Measurements from ENCODE around the gene NUDT2.
"Not testable (repeated sequence)": the region's sequence is repeated elsewhere in the genome, so short reads cannot be mapped to it uniquely, and the experiment has no call there.

The NUDT2 gene

DNA sequence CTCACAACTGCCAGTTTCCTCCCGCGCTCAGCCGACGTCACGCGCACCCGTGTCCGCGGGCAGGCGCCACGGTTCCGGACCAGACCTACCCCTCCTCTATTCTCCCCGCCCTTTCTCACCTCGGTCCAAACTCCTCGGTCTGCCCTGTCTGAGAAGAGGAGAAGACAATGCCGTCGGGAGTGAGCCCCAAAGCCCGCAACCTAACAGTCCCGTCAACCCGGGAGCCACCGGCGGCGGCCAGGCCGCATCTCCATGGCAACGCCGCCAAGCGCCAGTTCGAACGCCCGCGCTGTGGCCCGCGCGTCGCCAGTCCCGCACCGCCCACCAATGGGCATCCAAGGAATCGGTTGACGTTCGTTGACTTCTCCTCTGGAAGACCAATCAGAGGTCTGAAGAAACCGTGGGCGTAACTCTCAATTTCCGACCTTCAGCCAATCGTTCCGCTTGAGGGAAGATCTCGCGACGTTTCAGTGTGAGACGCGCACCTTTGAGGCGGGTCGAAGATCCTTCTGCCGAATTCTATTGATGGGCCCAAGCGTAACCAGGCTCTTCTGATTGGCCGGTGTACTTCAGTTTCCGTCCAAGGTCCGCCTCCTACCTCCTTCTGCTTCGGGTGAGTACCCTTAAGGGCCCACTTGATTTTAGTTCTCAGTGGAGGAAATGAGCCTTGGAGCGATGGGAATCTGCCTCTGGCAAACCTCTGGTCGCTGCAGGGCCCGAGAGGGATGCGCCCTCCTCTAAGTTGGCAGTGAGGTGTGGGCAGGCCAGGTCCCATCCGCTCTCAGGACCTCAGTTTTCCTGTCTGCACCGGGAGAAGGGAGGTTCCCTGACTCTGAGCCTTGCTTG lies at the start of gene NUDT2, which contains the start of gene KIF24:
NUDT2 (plus strand) TSS at position 583 of the 846 bp plus-strand sequence. CDS start 9,471 bp downstream, outside the sequence.
KIF24 (minus strand) TSS at position 282 of the 846 bp plus-strand sequence. CDS start 17,922 bp downstream, outside the sequence.
- DNase-seq (ENCODE audit: low read depth, low spot score) = peak; percentile 94

DNA sequence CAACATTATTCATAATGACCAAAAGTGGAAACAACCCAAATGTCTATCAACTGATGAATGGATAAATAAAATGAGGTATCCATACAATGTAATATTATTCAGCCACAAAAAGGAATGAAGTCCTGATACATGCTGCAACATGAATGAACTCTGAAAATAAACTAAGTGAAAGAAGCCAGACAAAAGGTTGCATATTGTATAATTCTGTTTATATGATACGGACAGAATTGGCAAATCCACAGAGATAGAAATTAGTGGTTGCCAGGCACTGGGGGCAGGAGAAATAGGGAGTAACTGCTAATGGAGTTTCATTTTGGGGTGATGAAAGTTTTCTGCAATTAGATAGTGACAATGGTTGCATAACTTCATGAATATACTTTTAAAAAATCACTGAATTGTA lies 47.3 kb upstream of the NUDT2 start:
- DNase-seq (ENCODE audit: low read depth, low spot score) = no peak

DNA sequence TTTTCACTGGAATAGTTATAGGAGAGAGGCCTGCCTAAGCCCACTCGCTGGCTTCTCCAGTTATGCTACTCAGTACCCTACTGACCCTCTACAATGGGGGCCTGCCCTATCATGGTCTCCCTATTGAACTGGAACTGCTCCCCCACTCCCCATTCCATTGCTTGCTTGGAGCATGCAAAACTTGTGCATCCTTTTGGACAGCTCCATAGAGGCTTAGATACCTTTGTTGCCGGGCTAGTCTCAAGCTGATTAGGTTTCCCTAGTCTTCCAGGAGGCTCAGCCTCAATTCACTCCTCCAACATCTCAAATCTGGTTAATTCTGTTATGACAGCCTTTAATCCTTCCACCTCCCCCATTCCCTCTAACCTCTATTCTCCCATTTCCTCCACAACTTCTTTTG lies 40.2 kb upstream of the NUDT2 start:
- DNase-seq (ENCODE audit: low read depth, low spot score) = no peak

DNA sequence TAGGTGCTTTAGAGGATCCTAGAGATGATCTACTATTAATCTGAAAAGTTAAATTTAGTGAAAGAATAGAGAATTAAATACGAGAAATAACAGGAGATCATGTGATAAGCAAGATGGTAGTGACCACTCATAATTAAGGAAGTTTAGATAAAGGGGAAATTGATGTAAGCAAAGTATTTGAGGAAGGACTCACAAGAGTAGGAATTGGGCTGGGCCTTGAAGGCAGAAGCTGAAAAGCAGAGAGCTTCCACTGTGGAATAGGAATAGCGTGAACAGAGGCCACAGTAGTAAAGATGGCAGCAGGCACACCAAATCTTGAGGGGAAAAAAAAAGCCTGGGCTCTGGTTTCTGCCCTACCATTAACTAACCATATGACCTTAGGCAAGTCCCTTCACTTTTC lies 38.3 kb upstream of the NUDT2 start:
- no peak for DNase-seq (ENCODE audit: low read depth, low spot score)

DNA sequence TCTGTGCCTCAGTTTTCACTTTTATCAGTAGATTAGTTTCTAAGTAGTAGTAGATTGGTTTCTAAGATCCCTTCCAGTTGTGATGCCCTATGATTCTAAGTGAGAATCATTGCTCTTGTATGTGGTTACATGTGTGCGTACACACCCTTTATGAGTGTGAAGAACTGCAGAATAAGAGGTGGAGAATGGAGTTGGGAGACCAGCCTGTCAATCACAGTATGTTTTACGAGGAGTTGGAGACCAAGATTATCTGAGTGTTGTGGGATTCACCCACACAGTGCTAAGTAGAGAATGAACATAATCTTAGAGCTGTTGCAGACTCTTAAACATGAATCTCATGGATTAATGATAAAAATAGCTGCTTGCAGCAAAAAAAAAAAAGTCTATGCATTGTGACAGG lies 37.9 kb upstream of the NUDT2 start:
- DNase-seq (ENCODE audit: low read depth, low spot score) = no peak

DNA sequence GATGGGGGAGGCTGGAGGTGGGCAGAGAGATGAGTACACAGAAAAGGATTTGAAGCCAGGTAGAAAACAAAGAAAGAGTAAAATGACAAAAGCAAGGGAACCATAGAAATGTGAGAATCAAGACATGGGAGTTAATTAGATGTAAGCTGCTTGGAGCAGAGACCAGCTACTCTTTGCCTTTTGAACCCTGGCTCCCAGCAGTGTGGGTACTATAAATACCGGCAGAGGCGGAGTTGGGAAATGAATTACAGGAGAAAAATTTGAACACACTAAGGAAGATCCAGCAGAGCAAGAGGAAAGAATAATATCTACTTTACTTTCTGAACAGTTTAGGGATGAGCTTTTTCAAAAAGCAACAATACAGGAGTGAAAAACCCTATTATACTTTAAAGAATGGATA lies 36.8 kb upstream of the NUDT2 start:
- DNase-seq (ENCODE audit: low read depth, low spot score) = no peak

DNA sequence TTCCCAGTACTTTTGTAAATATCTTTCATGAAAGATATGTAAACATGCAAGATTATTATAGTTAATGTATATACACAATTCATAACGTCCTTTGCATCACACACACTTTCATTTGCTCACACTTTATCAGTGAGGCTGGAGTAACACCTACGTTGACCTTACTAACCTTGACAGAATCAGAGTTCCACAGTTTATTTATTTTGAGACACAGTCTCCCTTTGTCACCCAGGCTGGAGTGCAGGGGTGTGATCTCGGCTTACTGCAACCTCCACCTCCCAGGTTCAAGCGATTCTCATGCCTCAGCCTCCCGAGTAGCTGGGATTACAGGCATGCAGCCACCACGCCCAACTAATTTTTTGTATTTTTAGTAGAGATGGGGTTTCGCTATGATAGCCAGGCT lies 28.3 kb upstream of the NUDT2 start:
- DNase-seq (ENCODE audit: low read depth, low spot score) = not testable (repeated sequence)

DNA sequence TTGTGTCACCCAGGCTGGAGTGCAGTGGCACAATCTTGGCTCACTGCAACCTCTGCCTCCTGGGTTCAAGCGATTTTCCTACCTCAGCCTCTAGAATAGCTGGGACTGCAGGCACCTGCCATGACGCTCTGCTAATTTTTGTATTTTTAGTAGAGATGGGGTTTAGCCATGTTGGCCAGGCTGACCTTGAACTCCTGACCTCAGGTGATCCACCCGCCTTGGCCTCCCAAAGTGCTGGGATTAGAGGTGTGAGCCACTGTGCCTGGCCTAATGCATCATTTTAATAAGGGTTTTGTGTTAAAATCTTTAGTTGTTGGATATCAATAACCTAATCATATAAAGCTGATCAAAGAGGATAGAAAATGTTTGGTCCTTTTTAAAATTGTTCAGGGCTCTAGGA lies 21.1 kb upstream of the NUDT2 start:
- not testable (repeated sequence) for DNase-seq (ENCODE audit: low read depth, low spot score)

DNA sequence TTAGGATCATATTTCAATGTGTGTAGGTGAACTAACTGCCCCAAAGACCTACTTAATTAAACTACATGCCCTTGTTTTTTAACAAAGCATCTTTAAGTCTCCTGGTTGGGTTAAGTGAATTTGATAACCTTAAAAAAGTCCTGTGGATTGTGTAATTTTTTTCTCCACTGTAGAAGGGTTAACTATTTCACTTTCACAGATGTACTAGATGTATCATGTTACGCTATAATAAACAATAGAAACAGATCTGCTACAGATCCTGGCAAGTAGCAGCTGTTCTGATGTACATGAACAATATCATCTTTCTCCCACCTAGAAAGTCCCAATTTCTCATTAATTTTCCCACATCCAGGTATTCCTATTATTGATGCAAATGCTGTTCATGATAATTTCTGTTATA lies 19.2 kb upstream of the NUDT2 start:
- DNase-seq (ENCODE audit: low read depth, low spot score) = no peak

DNA sequence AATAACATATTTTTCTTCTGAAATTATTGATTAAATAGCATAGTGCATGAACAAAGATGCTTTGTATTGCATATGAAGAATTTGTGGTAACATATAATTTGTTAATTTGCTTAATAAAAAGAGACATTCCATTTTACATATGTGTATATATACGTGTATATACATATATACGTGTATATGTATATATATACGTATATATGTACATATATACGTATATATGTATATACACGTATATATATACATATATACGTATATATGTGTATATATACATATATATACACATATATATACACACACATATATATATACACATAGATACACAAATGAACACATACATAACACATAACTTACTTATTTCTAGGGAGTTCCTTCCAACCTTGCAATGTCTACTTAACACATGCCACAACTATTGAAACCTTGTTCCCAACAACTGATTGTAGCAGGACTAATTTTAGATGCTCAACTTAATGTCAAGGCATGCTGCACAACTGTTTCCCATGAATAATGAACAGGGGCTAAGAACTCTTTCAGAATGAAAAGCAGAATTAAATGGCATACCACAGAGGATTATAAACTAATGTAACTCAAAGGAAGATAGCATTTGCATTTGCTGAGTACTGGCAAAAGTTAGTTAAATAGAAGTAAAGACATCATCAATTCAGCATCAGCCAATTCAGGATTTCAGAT lies 17.7 kb upstream of the NUDT2 start:
- no peak for DNase-seq (ENCODE audit: low read depth, low spot score)

DNA sequence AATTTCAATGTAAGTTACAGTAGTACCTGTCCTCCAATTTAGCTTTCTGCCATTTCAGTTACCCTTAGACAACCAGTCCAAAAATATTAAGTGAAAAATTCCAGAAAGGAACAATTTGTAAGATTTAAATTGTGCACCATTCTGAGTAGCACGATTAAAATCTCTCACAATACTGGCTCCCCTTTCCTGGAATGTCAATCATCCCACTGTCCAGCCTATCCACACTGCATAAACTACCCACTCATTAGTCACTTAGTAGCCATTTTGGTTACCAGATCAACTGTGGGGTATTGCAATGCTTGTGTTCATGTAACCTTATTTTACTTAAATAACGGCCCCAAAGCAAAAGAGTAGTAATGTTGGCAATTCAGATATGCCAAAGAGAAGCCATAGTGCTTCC lies 11.9 kb upstream of the NUDT2 start:
- DNase-seq (ENCODE audit: low read depth, low spot score) = no peak

DNA sequence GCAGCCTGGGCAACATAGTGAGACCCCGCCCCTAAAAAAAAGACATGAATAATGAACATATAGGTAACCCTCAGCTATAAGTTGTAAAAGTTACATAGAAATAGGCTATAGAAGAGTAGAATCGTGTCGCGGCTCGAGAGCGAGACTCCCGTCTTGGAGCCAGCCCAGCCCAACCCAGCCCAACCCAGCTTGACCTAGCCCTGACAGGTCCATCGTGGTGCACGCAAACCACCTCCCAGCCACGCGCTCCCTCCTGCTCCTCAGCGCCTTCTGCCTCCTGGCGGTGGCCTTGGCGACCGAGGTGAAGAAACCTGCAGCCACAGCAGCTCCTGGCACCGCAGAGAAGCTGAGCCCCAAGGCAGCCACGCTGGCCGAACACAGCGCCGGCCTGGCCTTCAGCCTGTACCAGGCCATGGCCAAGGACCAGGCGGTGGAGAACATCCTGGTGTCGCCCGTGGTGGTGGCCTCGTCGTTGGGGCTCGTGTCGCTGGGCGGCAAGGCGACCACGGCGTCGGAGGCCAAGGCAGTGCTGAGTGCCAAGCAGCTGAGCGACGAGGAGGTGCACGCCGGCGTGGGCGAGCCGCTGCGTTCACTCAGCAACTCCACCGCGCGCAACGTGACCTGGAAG lies 11.1 kb upstream of the NUDT2 start:
- no peak for DNase-seq (ENCODE audit: low read depth, low spot score)

DNA sequence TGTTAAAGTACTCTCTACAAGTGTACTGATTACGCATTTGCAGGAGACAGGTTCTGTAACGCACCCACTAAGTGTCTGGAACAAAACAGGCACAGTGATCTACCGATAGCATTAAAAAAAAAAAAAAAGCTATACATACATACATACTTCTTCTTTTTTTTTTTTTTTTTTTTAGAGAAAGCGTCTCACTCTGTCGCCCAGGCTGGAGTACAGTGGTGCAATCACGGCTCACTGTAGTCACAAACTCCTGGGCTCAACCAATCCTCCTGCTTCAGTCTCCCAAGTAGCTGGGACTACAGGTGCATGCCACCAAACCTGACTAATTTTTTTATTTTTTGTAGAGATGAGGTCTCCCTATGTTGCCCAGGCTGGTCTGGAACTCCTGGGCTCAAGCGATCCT lies 7.9 kb upstream of the NUDT2 start:
- no peak for DNase-seq (ENCODE audit: low read depth, low spot score)

DNA sequence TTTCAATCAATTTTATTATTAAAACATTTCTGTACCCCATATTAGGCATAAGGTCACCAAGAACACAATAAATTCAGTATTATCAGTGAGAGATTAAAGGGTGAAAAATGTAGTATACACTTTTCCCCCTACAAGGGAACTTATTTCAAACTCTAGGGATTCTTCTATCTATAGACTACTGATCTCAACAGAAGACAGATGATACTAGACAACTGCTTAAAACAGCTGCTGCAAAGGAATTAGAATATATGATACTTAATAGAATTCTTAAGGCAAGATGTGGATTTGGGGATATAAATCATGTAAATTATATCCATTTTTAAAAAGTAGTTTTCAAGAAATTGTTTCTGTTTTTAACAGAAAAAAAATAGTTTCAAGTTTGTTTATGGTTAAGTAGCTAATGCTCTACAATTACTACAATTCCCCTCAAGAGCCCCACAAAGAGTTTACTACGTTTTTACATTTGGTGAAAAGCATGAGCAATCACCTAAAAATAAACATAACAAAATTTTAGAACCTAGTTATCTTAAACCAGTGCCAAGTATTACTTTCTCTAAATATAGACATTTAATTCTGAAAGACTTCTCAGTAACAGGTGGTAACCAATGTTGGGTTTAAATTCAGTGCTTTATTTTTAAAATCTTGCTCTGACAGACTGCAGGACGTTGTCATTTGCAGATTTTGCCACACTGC lies 6.3 kb upstream of the NUDT2 start:
- DNase-seq (ENCODE audit: low read depth, low spot score) = no peak

DNA sequence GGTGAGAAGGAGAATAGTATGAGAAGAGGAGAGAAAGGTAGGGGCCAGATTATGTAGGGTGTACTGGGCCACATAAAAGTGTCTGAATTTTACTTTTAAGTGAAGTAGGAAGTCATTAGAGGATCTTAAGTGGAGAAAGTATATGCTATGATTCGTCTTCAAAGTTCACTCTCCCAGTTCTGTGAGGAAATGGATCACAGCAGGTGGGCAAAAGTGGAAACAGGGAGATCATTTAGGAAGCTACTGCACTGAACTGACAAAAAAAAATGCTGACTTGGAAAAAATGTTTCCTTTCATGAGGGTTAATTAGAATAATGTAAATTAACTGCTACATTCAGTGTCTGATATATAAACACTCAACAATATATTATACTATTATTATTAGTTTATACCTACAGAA lies 2.7 kb upstream of the NUDT2 start:
- no peak for DNase-seq (ENCODE audit: low read depth, low spot score)

DNA sequence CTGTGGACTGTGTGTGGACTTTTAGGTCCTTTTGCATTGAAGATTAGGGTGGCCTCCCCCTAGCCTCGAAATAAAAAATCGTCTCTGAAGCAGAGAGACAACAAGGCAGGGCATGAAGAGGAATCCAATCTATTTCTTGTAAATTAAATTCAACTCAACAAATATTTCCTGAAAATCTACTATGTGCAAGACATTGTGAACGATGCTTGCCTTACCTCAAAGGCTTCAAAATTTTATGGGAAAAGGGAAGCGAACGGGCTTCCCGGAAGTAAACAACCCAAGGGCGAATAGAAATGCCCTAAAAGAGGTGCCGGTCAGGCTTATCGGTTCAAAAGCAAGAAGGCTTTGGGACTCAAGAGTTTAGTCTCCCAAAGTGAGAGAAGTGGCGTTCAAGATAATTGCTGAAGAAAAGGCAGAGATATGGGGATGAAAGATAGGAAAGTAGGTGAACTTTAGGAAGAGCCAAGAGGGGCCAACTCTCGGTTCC lies 826 bp upstream of the NUDT2 start:
- DNase-seq (ENCODE audit: low read depth, low spot score) = no peak

DNA sequence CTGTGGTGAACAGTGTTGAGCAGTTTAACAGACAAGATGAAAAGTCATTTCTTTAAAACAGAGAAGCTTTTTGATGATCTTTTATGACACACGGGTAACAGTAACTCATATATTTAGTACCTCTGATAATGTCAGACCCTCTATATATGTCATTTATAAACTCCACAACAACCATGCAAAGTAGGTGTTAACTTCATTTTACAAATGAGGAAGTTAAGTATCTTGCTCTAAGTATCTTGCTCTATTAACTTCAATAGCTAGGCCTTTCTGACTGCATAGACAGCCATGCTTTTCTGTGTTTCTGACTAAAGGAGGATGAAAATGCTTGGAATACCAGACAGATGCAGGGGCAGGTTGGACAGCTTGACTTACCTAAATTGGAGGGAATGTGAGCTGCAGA lies 1.8 kb downstream of the NUDT2 start:
- no peak for DNase-seq (ENCODE audit: low read depth, low spot score)

DNA sequence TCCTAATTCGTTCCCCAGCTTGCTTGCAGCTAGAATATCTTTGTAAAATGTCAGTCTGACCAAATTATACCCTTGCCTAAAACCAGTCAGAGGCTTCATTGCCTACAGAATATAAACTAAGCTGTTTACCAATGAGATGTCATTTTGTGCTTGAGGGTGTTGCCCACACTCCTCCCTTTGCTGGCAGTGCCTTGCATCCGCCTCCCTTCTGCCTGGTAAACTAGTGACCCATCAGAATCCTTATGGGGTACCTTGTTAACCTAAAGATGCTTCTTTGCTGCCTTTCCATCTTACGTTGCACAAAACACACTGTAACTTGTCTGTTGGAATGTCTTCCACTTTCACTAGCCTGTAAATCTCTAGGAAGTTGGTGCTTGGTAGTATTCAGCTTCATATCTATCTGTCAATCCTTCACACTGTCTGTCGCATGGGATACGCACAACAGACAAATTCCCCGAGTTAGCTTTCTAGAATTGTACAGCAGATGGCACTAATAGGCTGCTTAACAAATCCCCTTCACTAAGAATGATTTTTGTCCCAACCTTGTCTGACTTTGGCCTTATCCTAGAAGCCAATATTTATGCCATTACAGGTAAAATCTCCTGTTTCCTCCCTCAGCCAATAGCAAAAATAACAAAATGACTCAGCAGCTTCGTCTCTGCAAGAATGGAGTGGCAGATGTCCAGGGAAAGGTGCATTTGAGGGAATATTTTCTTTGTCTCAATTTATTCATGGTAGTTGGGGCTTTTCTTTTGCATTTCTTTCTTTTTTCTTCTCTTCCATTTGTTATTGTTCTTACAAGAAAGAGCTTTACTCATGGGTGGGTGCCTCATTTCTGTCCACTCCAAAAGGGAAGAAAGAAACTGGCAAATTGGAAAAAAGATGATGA lies 3.0 kb downstream of the NUDT2 start:
- no peak for DNase-seq (ENCODE audit: low read depth, low spot score)

DNA sequence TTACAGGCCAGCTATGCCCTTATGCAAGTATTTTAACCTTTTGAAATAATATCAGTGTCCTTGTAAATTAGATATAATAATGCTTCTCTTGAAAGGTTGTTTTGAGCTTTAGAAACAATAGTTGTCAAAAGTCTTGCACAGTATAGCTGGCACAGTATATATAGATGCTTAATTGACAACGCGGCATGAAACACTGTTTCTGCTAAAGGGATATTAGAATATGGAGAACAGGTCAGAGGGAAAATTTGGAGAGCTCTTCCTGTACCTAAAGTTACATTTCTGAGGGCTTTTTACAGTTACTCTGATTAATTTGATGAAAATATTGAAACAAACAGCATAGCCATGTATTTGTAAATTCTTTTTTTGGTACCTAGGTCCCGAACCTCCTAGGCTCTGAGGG lies 4.5 kb downstream of the NUDT2 start:
- no peak for DNase-seq (ENCODE audit: low read depth, low spot score)

DNA sequence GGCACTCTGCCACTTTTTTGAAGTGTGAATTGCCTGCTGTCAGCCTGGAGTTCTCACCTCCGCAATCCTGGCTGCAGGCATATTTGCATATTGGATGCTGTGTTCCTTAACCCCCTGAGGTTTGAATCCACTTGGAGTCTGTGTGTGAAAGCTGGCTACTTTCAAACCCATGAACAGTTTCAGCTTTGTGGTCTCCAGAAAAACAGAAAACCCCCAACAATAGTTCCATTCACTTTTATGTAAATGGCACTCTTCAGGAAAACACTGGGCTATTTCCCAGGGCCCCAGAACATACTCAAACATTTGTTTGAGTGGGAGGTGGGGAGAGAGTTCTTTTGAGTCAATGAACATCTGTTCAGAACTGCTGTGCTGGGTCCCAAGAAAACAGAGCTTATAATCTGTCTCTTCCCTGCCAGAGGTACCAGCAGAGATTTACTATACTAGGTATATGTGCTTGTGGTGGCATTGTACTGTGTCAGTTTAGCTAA lies 5.0 kb downstream of the NUDT2 start:
- DNase-seq (ENCODE audit: low read depth, low spot score) = no peak

DNA sequence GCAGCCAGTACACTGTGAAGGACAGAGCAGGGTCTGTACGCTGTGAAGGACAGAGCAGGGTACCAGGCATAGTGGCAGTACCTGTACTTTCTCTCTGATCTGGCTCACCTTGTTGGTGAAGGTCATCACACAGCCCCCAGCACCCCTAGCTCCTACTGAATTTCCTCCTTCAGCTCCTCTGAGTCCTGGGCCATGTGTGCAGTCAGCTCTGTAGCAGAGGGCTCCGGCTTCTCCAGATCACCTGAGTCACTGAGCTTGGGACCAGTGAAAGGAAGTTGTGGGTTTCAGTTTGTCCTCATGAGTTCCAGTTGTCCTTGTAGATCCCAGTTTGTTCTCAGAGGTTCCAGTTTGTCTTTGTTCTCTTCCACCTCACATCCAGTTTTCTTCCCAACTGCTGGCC lies 5.5 kb downstream of the NUDT2 start:
- no peak for DNase-seq (ENCODE audit: low read depth, low spot score)

Measured in activated CD4-positive, CD25-positive, alpha-beta regulatory T cell treated with anti-CD3 and anti-CD28 coated beads, Interleukin-2, amount 50 U/mL, for 16 hours (primary cell).